MM.1S (cell line): ENCODE results near the gene ELF4.

Source experiments
- DNase-seq: peaks from one replicate; pipeline ENCODE4 v3.0.0-alpha.2; 2015
- H2AFZ ChIP-seq: fragments of 300-600 bp; sonication (generic); 2 replicates; pipeline ENCODE4 v1.6.0; 2016; ENCODE audit warnings: antibody characterized with exemption, low read length
- H3F3A ChIP-seq: fragments of 300-600 bp; sonication (generic); 2 replicates; pipeline ENCODE4 v1.6.1; 2016; ENCODE audit warnings: mild to moderate bottlenecking, antibody characterized with exemption, low read length, moderate library complexity, mixed read lengths; ENCODE audit not compliant: insufficient read depth
- H3K27ac ChIP-seq: fragments of 300-600 bp; sonication (generic); 2 replicates; pipeline ENCODE4 v1.5.1; 2016; ENCODE audit warnings: mild to moderate bottlenecking, low read length
- H3K27me3 ChIP-seq: fragments of 300-600 bp; sonication (generic); replicated peaks from 2 replicates; pipeline ENCODE4 v1.6.0; 2016; ENCODE audit warnings: low read length; ENCODE audit not compliant: insufficient read depth
- H3K36me3 ChIP-seq: fragments of 300-600 bp; sonication (generic); replicated peaks from 2 replicates; pipeline ENCODE4 v1.6.1; 2016; ENCODE audit warnings: mild to moderate bottlenecking, low read length, mixed read lengths; ENCODE audit not compliant: insufficient read depth
- H3K4me1 ChIP-seq: fragments of 300-600 bp; sonication (generic); 2 replicates; pipeline ENCODE4 v1.6.1; 2016; ENCODE audit warnings: low read length, mixed read lengths
- H3K4me2 ChIP-seq: fragments of 300-600 bp; sonication (generic); 2 replicates; pipeline ENCODE4 v1.6.0; 2016; ENCODE audit warnings: low read depth, low read length
- H3K4me3 ChIP-seq: fragments of 300-600 bp; sonication (generic); 2 replicates; pipeline ENCODE4 v1.5.1; 2016; ENCODE audit warnings: low read length, mixed read lengths
- H3K79me2 ChIP-seq: fragments of 300-600 bp; sonication (generic); 2 replicates; pipeline ENCODE4 v1.6.1; 2016; ENCODE audit warnings: mixed run types, low read length, mixed read lengths
- H3K9ac ChIP-seq: fragments of 300-600 bp; sonication (generic); 2 replicates; pipeline ENCODE4 v1.6.1; 2016; ENCODE audit warnings: low read length, mixed read lengths
- H3K9me2 ChIP-seq: fragments of 300-600 bp; sonication (generic); replicated peaks from 2 replicates; pipeline ENCODE4 v1.6.1; 2016; ENCODE audit warnings: mild to moderate bottlenecking, low read length, mixed read lengths; ENCODE audit not compliant: insufficient read depth
- H3K9me3 ChIP-seq: fragments of 300-600 bp; sonication (generic); replicated peaks from 2 replicates; pipeline ENCODE4 v1.6.1; 2016; ENCODE audit warnings: mild to moderate bottlenecking, low read length, mixed read lengths; ENCODE audit not compliant: insufficient read depth
- H4K20me1 ChIP-seq: fragments of 300-600 bp; sonication (generic); 2 replicates; pipeline ENCODE4 v1.6.1; 2016; ENCODE audit warnings: mild to moderate bottlenecking, low read length, moderate library complexity, mixed read lengths; ENCODE audit not compliant: insufficient read depth
- CTCF ChIP-seq: fragments of 300-600 bp; sonication (generic); IDR thresholded peaks from 2 replicates; pipeline ENCODE4 v1.5.1; 2016; ENCODE audit warnings: antibody characterized with exemption, low read length, mixed read lengths
- EZH2 ChIP-seq: fragments of 300-600 bp; sonication (generic); optimal IDR thresholded peaks from 2 replicates; pipeline ENCODE3; 2017; ENCODE audit warnings: low read depth, mild to moderate bottlenecking, antibody characterized with exemption, low read length, mixed read lengths
- EZH2phosphoT487 ChIP-seq: fragments of 300-600 bp; sonication (generic); IDR thresholded peaks from 2 replicates; pipeline ENCODE4 v1.6.1; 2018; ENCODE audit warnings: antibody characterized with exemption, low read length

The ELF4 gene

GRCh38 chrX:130106071-130106470, 4.2 kb downstream of the ELF4 start:
- no peaks in the 10 kb centered on the region for H3K27me3 ChIP-seq
- peaks cover 45% of the 10 kb centered on the region for H3K79me2 ChIP-seq
- H3K27ac ChIP-seq = no peak overlapping the region
- DNase-seq = no peak
- no peaks in the 10 kb centered on the region for H3K36me3 ChIP-seq
- H3K4me3 ChIP-seq = no peak overlapping the region
- TF ChIP-seq CTCF = no peak
- TF ChIP-seq EZH2 = no peak
- no peak for TF ChIP-seq EZH2phosphoT487
- no peak overlapping the region for H3K9ac ChIP-seq
- no peaks in the 10 kb centered on the region for H3K9me2 ChIP-seq
- no peak overlapping the region for H3K4me2 ChIP-seq
- H3K9me3 ChIP-seq = no peaks in the 10 kb centered on the region
- no peaks in the 10 kb centered on the region for H3F3A ChIP-seq
- H2AFZ ChIP-seq = no peak overlapping the region
- no peaks in the 10 kb centered on the region for H4K20me1 ChIP-seq
- no peaks in the 10 kb centered on the region for H3K4me1 ChIP-seq

GRCh38 chrX:130105244-130105643, 5.1 kb downstream of the ELF4 start:
- H3K9ac ChIP-seq = no peak overlapping the region
- no peaks in the 10 kb centered on the region for H3K4me1 ChIP-seq
- H3K4me2 ChIP-seq = no peak overlapping the region
- H3K9me2 ChIP-seq = no peaks in the 10 kb centered on the region
- no peaks in the 10 kb centered on the region for H3K36me3 ChIP-seq
- no peaks in the 10 kb centered on the region for H3K27me3 ChIP-seq
- H2AFZ ChIP-seq = no peak overlapping the region
- H3K27ac ChIP-seq = no peak overlapping the region
- no peak for DNase-seq
- no peaks in the 10 kb centered on the region for H3F3A ChIP-seq
- H4K20me1 ChIP-seq = no peaks in the 10 kb centered on the region
- H3K9me3 ChIP-seq = no peaks in the 10 kb centered on the region
- H3K4me3 ChIP-seq = no peak overlapping the region
- peaks cover 53% of the 10 kb centered on the region for H3K79me2 ChIP-seq
- TF ChIP-seq EZH2 (no peak), EZH2phosphoT487 (no peak), CTCF (no peak)

GRCh38 chrX:130103605-130104004, 6.7 kb downstream of the ELF4 start:
- no peak overlapping the region for H3K9ac ChIP-seq
- TF ChIP-seq EZH2phosphoT487 (no peak), EZH2 (no peak), CTCF (no peak)
- H3K27ac ChIP-seq = no peak overlapping the region
- H3K4me2 ChIP-seq = no peak overlapping the region
- H3K27me3 ChIP-seq = no peaks in the 10 kb centered on the region
- no peak overlapping the region for H3K4me3 ChIP-seq
- no peaks in the 10 kb centered on the region for H3F3A ChIP-seq
- DNase-seq = no peak
- H3K79me2 ChIP-seq = peaks cover 45% of the 10 kb centered on the region
- H3K9me3 ChIP-seq = no peaks in the 10 kb centered on the region
- no peak overlapping the region for H2AFZ ChIP-seq
- H3K4me1 ChIP-seq = no peaks in the 10 kb centered on the region
- no peaks in the 10 kb centered on the region for H3K9me2 ChIP-seq
- no peaks in the 10 kb centered on the region for H4K20me1 ChIP-seq
- no peaks in the 10 kb centered on the region for H3K36me3 ChIP-seq
